HG03045 (cell line): ENCODE data around the gene SLC16A4.
"Not testable (repeated sequence)": the region's sequence is repeated elsewhere in the genome, so short reads cannot be mapped to it uniquely, and the experiment has no call there.

Experiments
- ATAC-seq: cut with Tn5 transposase; IDR thresholded peaks from one replicate; pipeline ENCODE4 v1.9.1; 2021; ENCODE audit warnings: mild to moderate bottlenecking, moderate library complexity; ENCODE audit not compliant: unreplicated experiment

The SLC16A4 gene

GRCh38 chr1:110409316-110409715 lies 18.5 kb upstream of the SLC16A4 start:
- no peak for ATAC-seq

- no peak for ATAC-seq
Observed at GRCh38 chr1:110408488-110408887, 17.7 kb upstream of the SLC16A4 start.

- peak; percentile 89 for ATAC-seq
Observed at GRCh38 chr1:110407260-110408210, 16.7 kb upstream of the SLC16A4 start, which contains the start of gene LAMTOR5. Gene LAMTOR5, minus strand, starts transcription at chr1:110407694. Its CDS starts 74 bp downstream, at chr1:110407620.

- ATAC-seq: not testable (repeated sequence)
Observed at GRCh38 chr1:110406407-110406806, 15.6 kb upstream of the SLC16A4 start.

GRCh38 chr1:110404401-110404800 lies 13.6 kb upstream of the SLC16A4 start:
- ATAC-seq: no peak

DNA sequence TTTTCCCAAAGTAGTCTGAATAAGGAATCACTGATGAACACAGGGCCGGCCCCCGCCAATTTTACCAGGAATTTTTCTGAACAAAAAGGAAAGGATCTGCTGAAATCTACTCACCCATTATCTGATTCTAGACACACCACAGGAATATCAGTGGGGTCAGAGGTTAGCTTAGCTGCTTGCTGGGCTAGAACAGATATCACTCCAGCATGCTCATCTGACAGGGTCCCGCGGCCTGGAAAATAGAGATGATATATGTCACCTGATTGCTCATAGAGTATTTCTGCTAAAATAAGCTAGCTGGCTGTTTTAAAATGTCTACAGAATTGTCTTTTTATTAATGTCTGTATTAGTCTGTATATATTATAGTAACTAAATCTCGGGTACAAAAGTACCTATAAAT lies 13.0 kb upstream of the SLC16A4 start:
- no peak for ATAC-seq

GRCh38 chr1:110396259-110396958 lies 5.6 kb upstream of the SLC16A4 start:
- not testable (repeated sequence) for ATAC-seq

DNA sequence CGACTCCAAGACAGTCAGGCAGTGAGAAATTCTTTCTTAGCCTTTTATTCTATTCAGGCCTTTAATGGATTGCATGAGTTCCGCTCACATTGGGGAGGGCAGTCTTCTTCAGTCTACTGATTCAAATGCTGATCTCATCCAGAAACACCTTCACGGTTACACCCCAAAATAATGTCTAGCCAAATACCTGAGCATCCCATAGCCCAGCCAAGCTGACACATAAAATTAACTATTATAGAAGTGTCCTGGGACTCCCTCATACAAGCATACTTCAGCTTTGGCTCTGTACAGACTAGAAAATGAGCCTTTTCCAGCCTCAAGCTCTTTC lies 3.6 kb upstream of the SLC16A4 start:
- ATAC-seq: no peak

DNA sequence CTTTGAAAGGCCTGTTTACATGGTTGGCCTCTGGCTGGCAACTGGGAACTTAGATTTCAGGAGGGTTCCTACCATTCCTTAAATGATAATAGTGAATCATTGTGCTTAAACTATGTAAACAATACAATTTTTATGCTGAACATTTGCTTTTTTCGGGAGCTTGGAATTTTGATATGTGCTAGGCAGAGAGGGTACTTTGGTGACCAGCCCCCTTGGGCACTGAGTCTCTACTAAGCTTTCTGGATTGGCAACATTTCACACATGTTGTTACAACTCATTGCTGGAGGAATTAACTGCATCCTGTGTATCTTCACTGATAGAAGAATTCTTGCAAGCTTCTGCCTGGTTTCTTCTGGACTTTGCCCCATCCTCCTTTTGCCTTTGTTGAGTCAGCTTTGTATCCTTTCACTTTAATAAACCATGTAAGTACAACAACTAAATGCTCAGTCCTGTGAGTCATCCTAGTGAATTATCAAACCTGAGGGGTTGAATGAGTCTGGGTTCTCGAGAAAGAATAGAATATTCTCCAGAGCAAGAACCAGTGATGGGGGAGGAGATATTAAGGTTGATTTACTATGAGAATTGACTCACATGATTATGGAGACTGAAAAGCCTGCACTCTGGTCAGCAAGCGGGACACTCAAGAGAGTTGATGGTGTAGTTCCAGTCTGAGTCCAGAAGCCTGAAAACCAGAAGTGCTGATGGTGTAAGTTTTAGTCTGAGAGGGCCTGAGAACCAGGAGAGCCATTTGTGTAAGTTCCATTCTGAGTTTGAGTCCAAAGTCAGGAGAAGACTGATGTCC lies 3.1 kb upstream of the SLC16A4 start:
- no peak for ATAC-seq

GRCh38 chr1:110393286-110393685 lies 2.5 kb upstream of the SLC16A4 start:
- ATAC-seq: no peak

GRCh38 chr1:110390096-110390495 lies 730 bp downstream of the SLC16A4 start:
- no peak for ATAC-seq

DNA sequence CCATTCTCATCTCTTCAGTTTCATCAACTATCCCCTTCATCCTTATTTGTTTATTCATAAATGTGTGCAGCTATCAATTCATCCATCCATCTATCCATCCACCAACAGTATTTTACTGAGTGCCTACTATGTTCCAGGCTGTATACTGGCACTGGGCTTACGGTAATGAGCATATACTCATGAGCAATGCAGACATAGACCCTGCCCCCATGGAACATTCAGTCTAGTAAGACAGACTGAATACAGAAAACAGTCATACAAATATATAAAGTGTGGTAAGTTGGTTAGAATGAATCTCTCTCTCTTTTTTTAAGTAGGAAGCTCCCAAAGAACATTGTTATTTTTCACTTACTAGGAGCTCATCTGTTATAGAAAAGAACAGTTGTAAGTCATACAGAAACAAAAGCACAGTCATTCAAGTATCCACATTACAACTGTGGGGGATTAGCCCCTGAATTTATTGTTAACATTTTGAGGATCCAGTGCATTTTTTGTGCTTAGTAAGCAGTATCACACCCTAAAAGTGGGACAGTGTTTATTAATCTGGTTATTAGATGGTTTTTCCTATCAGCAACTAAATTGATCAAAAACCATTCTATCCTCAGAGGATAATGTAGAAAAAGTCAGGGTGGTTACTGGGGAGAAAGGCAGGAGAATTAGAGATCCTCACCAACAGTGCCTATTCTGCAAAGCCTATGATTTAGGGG lies 3.6 kb downstream of the SLC16A4 start:
- ATAC-seq: no peak

GRCh38 chr1:110385369-110385768 lies 5.5 kb downstream of the SLC16A4 start:
- ATAC-seq: no peak

- ATAC-seq: no peak
Observed at GRCh38 chr1:110384581-110385321, 6.1 kb downstream of the SLC16A4 start.

DNA sequence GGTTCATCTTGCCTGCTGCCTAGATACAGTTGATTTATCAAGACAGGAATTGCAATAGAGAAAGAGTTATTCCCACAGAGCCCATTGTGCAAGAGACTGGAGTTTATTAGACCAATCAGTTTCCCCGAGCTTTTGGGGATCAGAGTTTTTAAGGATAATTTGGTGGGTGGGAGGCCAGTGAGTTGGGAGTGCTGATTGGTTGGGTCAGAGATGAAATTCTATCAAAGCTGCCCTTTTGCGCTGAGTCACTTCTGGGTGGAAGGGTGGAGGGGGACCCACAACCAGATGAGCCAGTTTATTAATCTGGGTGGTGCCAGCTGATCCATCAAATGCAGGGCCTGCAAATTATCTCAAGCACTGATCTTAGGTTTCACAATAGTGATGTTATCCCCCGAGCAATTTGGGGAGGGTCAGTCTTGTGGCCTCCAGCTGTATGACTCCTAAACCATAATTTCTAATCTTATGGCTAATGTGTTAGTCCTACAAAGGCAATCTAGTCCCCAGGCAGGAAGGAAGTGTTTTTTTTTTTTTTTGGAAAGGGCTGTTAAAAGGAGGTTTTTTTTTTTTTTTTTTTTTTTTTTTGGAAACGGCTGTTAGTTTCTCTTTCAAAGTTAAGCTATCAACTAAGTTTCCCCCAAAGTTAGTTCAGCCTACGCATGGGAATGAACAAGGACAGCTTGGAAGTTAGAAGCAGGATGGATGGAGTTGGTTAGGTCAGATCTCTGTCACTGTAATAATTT lies 7.4 kb downstream of the SLC16A4 start:
- no peak for ATAC-seq

DNA sequence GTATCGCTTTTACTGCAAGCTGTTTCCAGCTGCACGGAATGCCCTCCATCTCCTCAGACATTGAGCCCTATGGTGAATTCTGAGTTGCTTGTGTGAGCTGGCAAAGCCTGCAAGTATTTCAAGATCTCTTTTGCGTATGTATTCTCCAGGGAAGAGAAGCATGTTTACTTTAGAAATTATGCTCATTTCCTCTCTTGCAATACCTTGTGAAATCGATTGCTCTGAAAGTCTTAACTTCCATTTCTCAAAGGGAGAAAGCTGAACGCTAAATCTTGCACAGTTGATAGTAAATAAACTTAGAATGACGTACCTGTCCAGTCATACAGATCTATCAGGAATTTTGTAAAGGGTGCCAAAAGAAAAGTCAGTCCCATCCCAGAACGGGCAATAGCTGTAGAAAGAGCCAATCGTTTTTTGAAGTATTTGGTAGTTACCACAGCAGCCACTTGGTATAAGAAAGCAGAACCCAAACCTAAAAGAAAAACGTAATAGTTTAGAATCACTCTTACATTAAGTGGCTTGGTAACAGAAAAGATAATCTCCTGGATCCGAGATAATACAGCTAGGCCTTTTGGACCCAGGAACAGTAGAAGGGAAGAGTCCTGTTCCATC lies 10.0 kb downstream of the SLC16A4 start:
- no peak for ATAC-seq

- no peak for ATAC-seq
Observed at GRCh38 chr1:110375490-110375889, 15.3 kb downstream of the SLC16A4 start.

GRCh38 chr1:110370827-110371226 lies 20.0 kb downstream of the SLC16A4 start:
- ATAC-seq: no peak

DNA sequence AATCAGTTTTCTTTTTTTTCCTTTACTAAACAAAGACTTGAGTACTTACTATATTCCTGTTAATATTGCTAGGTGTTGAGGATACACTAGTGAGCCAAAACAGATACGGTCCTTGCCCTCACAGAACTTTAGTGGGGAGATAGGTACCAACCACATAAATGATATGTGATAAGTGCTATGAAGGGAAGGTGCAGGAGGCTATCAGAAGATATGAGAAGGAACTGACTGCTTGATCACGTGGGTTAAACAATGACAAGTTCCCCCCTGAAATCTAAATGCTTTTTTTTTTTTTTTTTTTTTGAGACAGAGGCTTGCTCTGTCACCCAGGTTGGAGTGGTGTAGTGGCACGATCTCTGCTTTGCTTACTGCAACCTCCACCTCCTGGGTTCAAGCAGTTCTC lies 26.6 kb downstream of the SLC16A4 start:
- no peak for ATAC-seq
